ENCODE measurements around the gene COL24A1. TPM values are rescaled to one million over a fixed set of nuclear protein-coding genes. Genes with fewer than 3 reads are reported as not detected.

The COL24A1 gene
- total and polyA plus RNA-seq, 2 donors from 2014 or later, result 0.47 to 0.54 TPM

GRCh38 chr1:85998105-85998855 lies 158.3 kb downstream of the COL24A1 start:
- no peaks in the 10 kb centered on the region for H3K27me3 ChIP-seq (ENCODE audit: control insufficient read depth, insufficient read depth, low read length)
- FAIRE-seq (no peak), DNase-seq (no peak)
- no peaks in the 10 kb centered on the region for H3K4me1 ChIP-seq (ENCODE audit: control insufficient read depth in 2 of 3, insufficient read depth in 2 of 3, low read depth in 1 of 3, low read length in 3 of 3)
- no peaks in the 10 kb centered on the region for H3K9me3 ChIP-seq (ENCODE audit: control insufficient read depth in 2 of 3, insufficient read depth in 1 of 3, low read length in 3 of 3)
- no peak overlapping the region for H3K4me3 ChIP-seq (ENCODE audit: low read length in 3 of 3)
- no peak overlapping the region for H3K9ac ChIP-seq (ENCODE audit: low read length in 3 of 3)
- no peak overlapping the region for H3K27ac ChIP-seq (ENCODE audit: low read depth in 2 of 2, low read length in 2 of 2)
- intact Hi-C loops (cut with DNase I), result no loop called here
- H3K36me3 ChIP-seq (ENCODE audit: control insufficient read depth in 2 of 3, insufficient read depth in 3 of 3, low read length in 3 of 3), result no peaks in the 10 kb centered on the region
- TF ChIP-seq CTCF (IDR thresholded peaks at IDR 0.05; ENCODE audit: borderline replicate concordance, extremely low read depth, insufficient read depth), result no peak

DNA sequence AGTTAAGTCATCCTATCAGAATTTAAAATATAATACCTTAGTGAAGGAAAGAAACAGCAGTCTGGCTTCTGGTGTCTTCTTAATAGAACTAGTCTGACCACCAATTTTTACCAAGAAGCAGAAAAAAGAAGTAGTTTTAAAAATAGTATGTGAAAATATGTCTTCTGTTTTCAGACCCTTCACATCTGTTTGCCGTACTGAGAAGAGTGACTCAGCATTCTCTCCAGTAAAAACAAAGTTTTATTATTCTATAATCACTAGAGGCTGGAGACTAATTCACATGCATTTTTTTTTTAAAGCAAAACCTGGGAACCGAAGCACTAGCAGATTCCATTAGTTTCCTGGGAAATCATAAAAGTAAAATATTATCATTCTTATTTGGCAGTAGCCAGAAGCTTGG lies 163.8 kb downstream of the COL24A1 start:
- no peaks in the 10 kb centered on the region for H3K27me3 ChIP-seq (ENCODE audit: control insufficient read depth, insufficient read depth, low read length)
- no peaks in the 10 kb centered on the region for H3K9me3 ChIP-seq (ENCODE audit: control insufficient read depth in 2 of 3, insufficient read depth in 1 of 3, low read length in 3 of 3)
- intact Hi-C loops (cut with DNase I), result no loop called here
- TF ChIP-seq CTCF (IDR thresholded peaks at IDR 0.05; ENCODE audit: borderline replicate concordance, extremely low read depth, insufficient read depth), result no peak
- H3K9ac ChIP-seq (ENCODE audit: low read length in 3 of 3), result no peak overlapping the region
- DNase-seq (peak in 2 of 5 donors; percentile 28 to 64), FAIRE-seq (no peak)
- no peak overlapping the region for H3K27ac ChIP-seq (ENCODE audit: low read depth in 2 of 2, low read length in 2 of 2)
- no peaks in the 10 kb centered on the region for H3K36me3 ChIP-seq (ENCODE audit: control insufficient read depth in 2 of 3, insufficient read depth in 3 of 3, low read length in 3 of 3)
- H3K4me1 ChIP-seq (ENCODE audit: control insufficient read depth in 2 of 3, insufficient read depth in 2 of 3, low read depth in 1 of 3, low read length in 3 of 3), result no peaks in the 10 kb centered on the region
- no peak overlapping the region for H3K4me3 ChIP-seq (ENCODE audit: low read length in 3 of 3)

GRCh38 chr1:85991261-85991660 lies 165.3 kb downstream of the COL24A1 start:
- no peak overlapping the region for H3K4me3 ChIP-seq (ENCODE audit: low read length in 3 of 3)
- FAIRE-seq, result no peak
- no peaks in the 10 kb centered on the region for H3K4me1 ChIP-seq (ENCODE audit: control insufficient read depth in 2 of 3, insufficient read depth in 2 of 3, low read depth in 1 of 3, low read length in 3 of 3)
- DNase-seq, result no peak
- no peaks in the 10 kb centered on the region for H3K27me3 ChIP-seq (ENCODE audit: control insufficient read depth, insufficient read depth, low read length)
- H3K36me3 ChIP-seq (ENCODE audit: control insufficient read depth in 2 of 3, insufficient read depth in 3 of 3, low read length in 3 of 3), result no peaks in the 10 kb centered on the region
- intact Hi-C loops (cut with DNase I), result no loop called here
- no peak overlapping the region for H3K27ac ChIP-seq (ENCODE audit: low read depth in 2 of 2, low read length in 2 of 2)
- no peak overlapping the region for H3K9ac ChIP-seq (ENCODE audit: low read length in 3 of 3)
- no peak for TF ChIP-seq CTCF (IDR thresholded peaks at IDR 0.05; ENCODE audit: borderline replicate concordance, extremely low read depth, insufficient read depth)
- H3K9me3 ChIP-seq (ENCODE audit: control insufficient read depth in 2 of 3, insufficient read depth in 1 of 3, low read length in 3 of 3), result no peaks in the 10 kb centered on the region
